Activated gamma-delta T cell (primary cell): ENCODE measurements around the gene EFHD1.

Experiments
- DNase-seq: peaks from one replicate; lab custom pipeline; 2025; lab: John Stamatoyannopoulos, UW
- total RNA-seq, 2 donors: gene quantifications; one replicate each; lab custom pipeline; 2026; lab: John Stamatoyannopoulos, UW

Gene EFHD1
- total RNA-seq: 0.92 to 1.2 reads per million in 2 donors

- DNase-seq: peak; percentile 30
These were observed at the start of gene EFHD1 for GRCh38 chr2:232633413-232634205. Gene EFHD1, plus strand, starts transcription at chr2:232633604. Its CDS starts 101 bp downstream, at chr2:232633705.

- DNase-seq: no peak
These were observed 49.2 kb upstream of the EFHD1 start for GRCh38 chr2:232584238-232584637.

- no peak for DNase-seq
These were observed 46.4 kb upstream of the EFHD1 start for GRCh38 chr2:232586943-232587505.

- DNase-seq: no peak
These were observed 45.9 kb upstream of the EFHD1 start for GRCh38 chr2:232587512-232587911.

- DNase-seq: no peak
These were observed 45.4 kb upstream of the EFHD1 start for GRCh38 chr2:232588031-232588430.

GRCh38 chr2:232588680-232589585, 44.5 kb upstream of the EFHD1 start:
- DNase-seq: no peak

- DNase-seq: no peak
These were observed 40.5 kb upstream of the EFHD1 start for GRCh38 chr2:232592772-232593395.

- no peak for DNase-seq
These were observed 39.4 kb upstream of the EFHD1 start for GRCh38 chr2:232593982-232594381.

- no peak for DNase-seq
These were observed 35.9 kb upstream of the EFHD1 start for GRCh38 chr2:232597362-232598079.

GRCh38 chr2:232598293-232598692, 35.1 kb upstream of the EFHD1 start:
- DNase-seq: no peak

- DNase-seq: no peak
These were observed 33.2 kb upstream of the EFHD1 start for GRCh38 chr2:232600053-232600773.

- no peak for DNase-seq
These were observed 30.1 kb upstream of the EFHD1 start for GRCh38 chr2:232603283-232603682.

GRCh38 chr2:232604535-232604934, 28.9 kb upstream of the EFHD1 start:
- DNase-seq: no peak

GRCh38 chr2:232607011-232607410, 26.4 kb upstream of the EFHD1 start:
- DNase-seq: no peak

- no peak for DNase-seq
These were observed 23.8 kb upstream of the EFHD1 start for GRCh38 chr2:232609607-232610006.

GRCh38 chr2:232610081-232610480, 23.3 kb upstream of the EFHD1 start:
- DNase-seq: no peak

- DNase-seq: no peak
These were observed 22.3 kb upstream of the EFHD1 start for GRCh38 chr2:232611061-232611460.

GRCh38 chr2:232611559-232612218, 21.7 kb upstream of the EFHD1 start:
- peak; percentile 47 for DNase-seq

GRCh38 chr2:232613538-232614134, 19.8 kb upstream of the EFHD1 start:
- DNase-seq: no peak

GRCh38 chr2:232615339-232615738, 18.1 kb upstream of the EFHD1 start:
- DNase-seq: no peak
